Hepatocyte (in vitro differentiated cells): ENCODE results near the gene KRT76. TPM values are rescaled to one million over a fixed set of nuclear protein-coding genes. Genes with fewer than 3 reads are reported as not detected.

ENCODE experiments used
- DNase-seq: peaks from one replicate; pipeline ENCODE4 v3.0.0-alpha.2; 2016; ENCODE audit warnings: low spot score
- H2AFZ ChIP-seq: fragments of 200-600 bp; sonication (generic); 2 replicates; pipeline ENCODE4 v1.6.0; 2016; ENCODE audit warnings: antibody characterized with exemption, mild to moderate bottlenecking
- H3K27ac ChIP-seq: fragments of 200-600 bp; sonication (generic); 2 replicates; pipeline ENCODE4 v1.5.1; 2016; ENCODE audit warnings: mild to moderate bottlenecking
- H3K27me3 ChIP-seq: fragments of 200-600 bp; sonication (generic); 2 replicates; pipeline ENCODE4 v1.6.1; 2016
- H3K36me3 ChIP-seq: fragments of 200-600 bp; sonication (generic); replicated peaks from 2 replicates; pipeline ENCODE4 v1.5.1; 2016; ENCODE audit warnings: low read depth; ENCODE audit not compliant: insufficient read depth
- H3K4me1 ChIP-seq: fragments of 200-600 bp; sonication (generic); 2 replicates; pipeline ENCODE4 v1.5.1; 2016; ENCODE audit warnings: mild to moderate bottlenecking, moderate library complexity; ENCODE audit not compliant: insufficient read depth
- H3K4me2 ChIP-seq: fragments of 200-600 bp; sonication (generic); 2 replicates; pipeline ENCODE4 v1.6.0; 2016
- H3K4me3 ChIP-seq: fragments of 200-600 bp; sonication (generic); 2 replicates; pipeline ENCODE4 v1.5.1; 2016; ENCODE audit warnings: mild to moderate bottlenecking
- H3K79me2 ChIP-seq: fragments of 200-600 bp; sonication (generic); 2 replicates; pipeline ENCODE4 v1.6.0; 2017; ENCODE audit warnings: mild to moderate bottlenecking
- H3K9me2 ChIP-seq: fragments of 200-600 bp; sonication (generic); replicated peaks from 2 replicates; pipeline ENCODE4 v1.6.0; 2017; ENCODE audit warnings: mild to moderate bottlenecking; ENCODE audit not compliant: insufficient read depth
- H3K9me3 ChIP-seq: fragments of 200-600 bp; sonication (generic); 2 replicates; pipeline ENCODE4 v1.5.1; 2016; ENCODE audit warnings: low read depth, mild to moderate bottlenecking
- H4K20me1 ChIP-seq: fragments of 200-600 bp; sonication (generic); 2 replicates; pipeline ENCODE4 v1.6.0; 2016; ENCODE audit warnings: mild to moderate bottlenecking; ENCODE audit not compliant: insufficient read depth, poor library complexity, severe bottlenecking
- EZH2 ChIP-seq: fragments of 200-600 bp; sonication (generic); IDR thresholded peaks from 2 replicates; pipeline ENCODE4 v1.6.1; 2016; ENCODE audit warnings: antibody characterized with exemption, mild to moderate bottlenecking, borderline replicate concordance
- EZH2phosphoT487 ChIP-seq: fragments of 200-600 bp; sonication (generic); IDR thresholded peaks from one replicate; pipeline ENCODE4 v1.6.1; 2018; ENCODE audit warnings: antibody characterized with exemption, mild to moderate bottlenecking, low read depth, moderate library complexity; ENCODE audit not compliant: unreplicated experiment, severe bottlenecking
- WGBS: methylation state at CpG from one replicate; pipeline ENCODE4 v1.1.6; 2016; ENCODE audit warnings: low lambda C conversion rate; ENCODE audit errors: missing lambda C conversion rate; 5-methylcytosine and 5-hydroxymethylcytosine counted together
- polyA plus RNA-seq: library from polyadenylated mRNA; unstranded; fragments of >200 nt; fragmentation: Nextera tagmentation; extraction: Ambion mirVana; gene quantifications from 2 replicates; pipeline ENCODE4 v1.2.1, GENCODE V29; 2016
- total RNA-seq: library from RNA; depleted of rRNA; stranded (reverse); fragments of >200 nt; gene quantifications from 2 replicates; pipeline ENCODE4 v1.2.3, GENCODE V29; 2014
- TF ChIP-seq, protein P1 (sequence below): fragments of 200-600 bp; sonication (generic); IDR thresholded peaks from 2 replicates; pipeline ENCODE4 v1.5.1; 2016; ENCODE audit warnings: antibody characterized with exemption, mild to moderate bottlenecking; ENCODE audit not compliant: poor library complexity

KRT76 gene
- total and polyA plus RNA-seq, 2 experiments from 2014 or later, result not detected

DNA sequence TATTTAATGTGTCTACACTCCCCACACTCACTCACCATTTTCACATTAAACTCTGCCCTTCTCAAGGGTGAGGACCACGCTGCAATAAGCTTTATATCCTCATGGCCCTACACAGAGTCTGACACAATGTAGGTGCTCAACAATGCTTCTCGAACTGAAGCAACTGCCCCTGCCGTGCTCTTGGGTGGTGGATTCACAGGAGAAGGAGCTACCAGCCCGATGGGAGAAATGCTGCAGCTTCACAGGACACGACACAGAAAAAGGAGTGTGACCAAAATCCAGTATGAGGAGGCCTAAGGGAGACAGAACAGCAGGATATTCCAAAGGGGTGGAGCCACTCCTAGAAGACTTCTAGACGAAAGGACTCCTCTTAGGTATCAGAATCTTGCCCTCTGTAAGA is 25.3 kb upstream of the KRT76 start:
- no peaks in the 10 kb centered on the region for H3K79me2 ChIP-seq
- TF ChIP-seq EZH2 (no peak), EZH2phosphoT487 (no peak)
- TF ChIP-seq, protein P1, sequence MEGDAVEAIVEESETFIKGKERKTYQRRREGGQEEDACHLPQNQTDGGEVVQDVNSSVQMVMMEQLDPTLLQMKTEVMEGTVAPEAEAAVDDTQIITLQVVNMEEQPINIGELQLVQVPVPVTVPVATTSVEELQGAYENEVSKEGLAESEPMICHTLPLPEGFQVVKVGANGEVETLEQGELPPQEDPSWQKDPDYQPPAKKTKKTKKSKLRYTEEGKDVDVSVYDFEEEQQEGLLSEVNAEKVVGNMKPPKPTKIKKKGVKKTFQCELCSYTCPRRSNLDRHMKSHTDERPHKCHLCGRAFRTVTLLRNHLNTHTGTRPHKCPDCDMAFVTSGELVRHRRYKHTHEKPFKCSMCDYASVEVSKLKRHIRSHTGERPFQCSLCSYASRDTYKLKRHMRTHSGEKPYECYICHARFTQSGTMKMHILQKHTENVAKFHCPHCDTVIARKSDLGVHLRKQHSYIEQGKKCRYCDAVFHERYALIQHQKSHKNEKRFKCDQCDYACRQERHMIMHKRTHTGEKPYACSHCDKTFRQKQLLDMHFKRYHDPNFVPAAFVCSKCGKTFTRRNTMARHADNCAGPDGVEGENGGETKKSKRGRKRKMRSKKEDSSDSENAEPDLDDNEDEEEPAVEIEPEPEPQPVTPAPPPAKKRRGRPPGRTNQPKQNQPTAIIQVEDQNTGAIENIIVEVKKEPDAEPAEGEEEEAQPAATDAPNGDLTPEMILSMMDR, result no peak
- H3K4me2 ChIP-seq, result no peak overlapping the region
- H3K9me3 ChIP-seq, result no peaks in the 10 kb centered on the region
- H4K20me1 ChIP-seq, result no peaks in the 10 kb centered on the region
- H3K27me3 ChIP-seq, result no peaks in the 10 kb centered on the region
- no peaks in the 10 kb centered on the region for H3K36me3 ChIP-seq
- DNase-seq, result no peak
- 72% methylated on average over 6 of the region's 6 CpGs for WGBS
- no peak overlapping the region for H3K27ac ChIP-seq
- no peak overlapping the region for H3K4me3 ChIP-seq
- H3K9me2 ChIP-seq, result no peaks in the 10 kb centered on the region
- H3K4me1 ChIP-seq, result no peaks in the 10 kb centered on the region
- H2AFZ ChIP-seq, result no peak overlapping the region

DNA sequence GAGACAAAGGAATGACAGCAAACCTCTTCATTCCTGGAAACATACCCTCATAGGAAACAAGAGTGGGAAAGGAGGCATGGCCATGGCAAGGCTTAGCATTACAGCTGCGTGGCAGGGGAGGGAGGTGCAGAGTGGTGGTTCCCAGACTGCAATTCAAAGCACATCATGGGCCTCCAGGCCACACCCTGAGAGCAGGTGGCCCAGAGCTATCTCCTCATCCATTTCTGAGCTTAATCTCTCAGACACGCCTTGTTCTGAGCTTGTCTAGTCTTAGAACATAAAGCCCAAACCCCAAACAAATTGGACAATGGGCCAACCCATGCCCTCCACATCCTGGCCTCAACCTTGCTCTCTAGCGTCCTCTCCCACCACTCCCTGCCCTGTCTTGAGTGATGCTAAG is 24.6 kb upstream of the KRT76 start:
- no peaks in the 10 kb centered on the region for H3K79me2 ChIP-seq
- H3K36me3 ChIP-seq, result no peaks in the 10 kb centered on the region
- no peaks in the 10 kb centered on the region for H3K27me3 ChIP-seq
- H3K4me3 ChIP-seq, result no peak overlapping the region
- no peak for DNase-seq
- H2AFZ ChIP-seq, result no peak overlapping the region
- H4K20me1 ChIP-seq, result no peaks in the 10 kb centered on the region
- H3K9me3 ChIP-seq, result no peaks in the 10 kb centered on the region
- WGBS, result 83% methylated on average over 3 of the region's 3 CpGs
- H3K4me2 ChIP-seq, result no peak overlapping the region
- no peaks in the 10 kb centered on the region for H3K4me1 ChIP-seq
- TF ChIP-seq EZH2phosphoT487 (no peak), EZH2 (no peak)
- TF ChIP-seq, protein P1, result no peak
- no peak overlapping the region for H3K27ac ChIP-seq
- no peaks in the 10 kb centered on the region for H3K9me2 ChIP-seq

DNA sequence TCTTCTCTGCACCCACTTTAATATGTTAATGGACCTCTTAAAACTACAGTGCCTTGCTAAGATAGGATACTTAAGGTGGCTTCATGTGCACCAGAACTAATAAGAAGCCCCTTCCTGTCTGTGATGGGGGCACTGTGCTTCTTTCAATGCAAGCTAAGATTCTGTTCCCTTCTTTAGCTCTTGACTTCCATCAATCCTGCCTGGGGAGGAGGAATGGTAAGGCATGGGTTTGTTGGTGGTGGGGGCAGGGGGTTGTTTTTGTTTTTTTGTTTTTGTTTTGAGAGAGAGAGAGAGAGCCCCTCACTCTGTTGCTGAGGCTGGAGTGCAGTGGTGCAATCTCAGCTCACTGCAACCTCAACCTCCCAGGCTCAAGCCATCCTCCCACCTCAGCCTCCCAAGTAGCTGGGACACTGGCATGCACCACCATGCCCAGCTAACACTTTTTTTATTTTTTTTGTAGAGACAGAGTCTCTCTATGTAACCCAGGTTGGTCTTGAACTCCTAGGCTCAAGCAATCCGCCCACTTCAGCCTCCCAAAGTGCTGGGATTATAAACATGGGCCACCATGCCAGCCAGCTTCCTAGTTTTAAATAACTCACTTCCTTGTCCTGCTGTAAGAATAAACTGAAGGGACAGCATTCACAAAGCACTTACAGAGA is 23.2 kb upstream of the KRT76 start:
- no peaks in the 10 kb centered on the region for H3K9me2 ChIP-seq
- no peak overlapping the region for H2AFZ ChIP-seq
- H3K27ac ChIP-seq, result no peak overlapping the region
- H3K4me2 ChIP-seq, result no peak overlapping the region
- 88% methylated on average over 1 of the region's 1 CpG for WGBS
- no peak overlapping the region for H3K4me3 ChIP-seq
- no peak for DNase-seq
- no peaks in the 10 kb centered on the region for H3K27me3 ChIP-seq
- no peaks in the 10 kb centered on the region for H4K20me1 ChIP-seq
- no peaks in the 10 kb centered on the region for H3K9me3 ChIP-seq
- no peaks in the 10 kb centered on the region for H3K79me2 ChIP-seq
- H3K36me3 ChIP-seq, result no peaks in the 10 kb centered on the region
- no peak for TF ChIP-seq EZH2
- no peak for TF ChIP-seq EZH2phosphoT487
- TF ChIP-seq, protein P1, result no peak
- H3K4me1 ChIP-seq, result no peaks in the 10 kb centered on the region
